ENCODE data around the gene CNPY4.

DNA sequence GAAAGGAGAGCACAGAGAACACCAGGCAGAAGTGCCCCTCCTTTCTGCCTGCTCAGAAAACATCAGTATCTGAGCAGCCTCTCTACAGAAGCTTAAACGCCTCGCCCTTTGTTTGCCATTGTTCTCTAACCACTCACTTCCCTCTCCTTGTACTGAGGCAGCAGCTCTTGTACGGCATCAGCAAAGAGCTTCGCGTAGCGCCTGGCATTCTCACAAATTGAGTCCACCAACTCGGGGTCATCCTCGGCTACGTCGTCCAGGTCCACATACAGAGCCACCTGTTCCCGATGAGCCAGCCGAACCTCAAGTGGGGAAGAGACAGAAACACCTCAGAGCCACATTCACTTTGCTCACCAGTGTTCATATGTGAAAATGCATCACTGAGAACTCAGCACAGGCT, 20.0 kb upstream of the CNPY4 start:
- TF ChIP-seq, protein P1, sequence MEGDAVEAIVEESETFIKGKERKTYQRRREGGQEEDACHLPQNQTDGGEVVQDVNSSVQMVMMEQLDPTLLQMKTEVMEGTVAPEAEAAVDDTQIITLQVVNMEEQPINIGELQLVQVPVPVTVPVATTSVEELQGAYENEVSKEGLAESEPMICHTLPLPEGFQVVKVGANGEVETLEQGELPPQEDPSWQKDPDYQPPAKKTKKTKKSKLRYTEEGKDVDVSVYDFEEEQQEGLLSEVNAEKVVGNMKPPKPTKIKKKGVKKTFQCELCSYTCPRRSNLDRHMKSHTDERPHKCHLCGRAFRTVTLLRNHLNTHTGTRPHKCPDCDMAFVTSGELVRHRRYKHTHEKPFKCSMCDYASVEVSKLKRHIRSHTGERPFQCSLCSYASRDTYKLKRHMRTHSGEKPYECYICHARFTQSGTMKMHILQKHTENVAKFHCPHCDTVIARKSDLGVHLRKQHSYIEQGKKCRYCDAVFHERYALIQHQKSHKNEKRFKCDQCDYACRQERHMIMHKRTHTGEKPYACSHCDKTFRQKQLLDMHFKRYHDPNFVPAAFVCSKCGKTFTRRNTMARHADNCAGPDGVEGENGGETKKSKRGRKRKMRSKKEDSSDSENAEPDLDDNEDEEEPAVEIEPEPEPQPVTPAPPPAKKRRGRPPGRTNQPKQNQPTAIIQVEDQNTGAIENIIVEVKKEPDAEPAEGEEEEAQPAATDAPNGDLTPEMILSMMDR (IDR thresholded peaks at IDR 0.05; ENCODE audit: poor library complexity, severe bottlenecking) = no peak
- TF ChIP-seq EZH2 (IDR thresholded peaks at IDR 0.05; ENCODE audit: borderline replicate concordance, insufficient read depth, low read length, poor library complexity, severe bottlenecking) (no peak), SMC3 (conservative IDR thresholded peaks at IDR 0.05; ENCODE audit: poor library complexity) (no peak), POLR2AphosphoS5 (IDR thresholded peaks at IDR 0.05) (no peak), EP300 (conservative IDR thresholded peaks at IDR 0.05; ENCODE audit: poor library complexity, severe bottlenecking) (no peak), MXI1 (conservative IDR thresholded peaks at IDR 0.05; ENCODE audit: poor library complexity, severe bottlenecking) (no peak), TAF1 (IDR thresholded peaks at IDR 0.05; ENCODE audit: low read depth) (no peak)
- TF ChIP-seq, protein P2, sequence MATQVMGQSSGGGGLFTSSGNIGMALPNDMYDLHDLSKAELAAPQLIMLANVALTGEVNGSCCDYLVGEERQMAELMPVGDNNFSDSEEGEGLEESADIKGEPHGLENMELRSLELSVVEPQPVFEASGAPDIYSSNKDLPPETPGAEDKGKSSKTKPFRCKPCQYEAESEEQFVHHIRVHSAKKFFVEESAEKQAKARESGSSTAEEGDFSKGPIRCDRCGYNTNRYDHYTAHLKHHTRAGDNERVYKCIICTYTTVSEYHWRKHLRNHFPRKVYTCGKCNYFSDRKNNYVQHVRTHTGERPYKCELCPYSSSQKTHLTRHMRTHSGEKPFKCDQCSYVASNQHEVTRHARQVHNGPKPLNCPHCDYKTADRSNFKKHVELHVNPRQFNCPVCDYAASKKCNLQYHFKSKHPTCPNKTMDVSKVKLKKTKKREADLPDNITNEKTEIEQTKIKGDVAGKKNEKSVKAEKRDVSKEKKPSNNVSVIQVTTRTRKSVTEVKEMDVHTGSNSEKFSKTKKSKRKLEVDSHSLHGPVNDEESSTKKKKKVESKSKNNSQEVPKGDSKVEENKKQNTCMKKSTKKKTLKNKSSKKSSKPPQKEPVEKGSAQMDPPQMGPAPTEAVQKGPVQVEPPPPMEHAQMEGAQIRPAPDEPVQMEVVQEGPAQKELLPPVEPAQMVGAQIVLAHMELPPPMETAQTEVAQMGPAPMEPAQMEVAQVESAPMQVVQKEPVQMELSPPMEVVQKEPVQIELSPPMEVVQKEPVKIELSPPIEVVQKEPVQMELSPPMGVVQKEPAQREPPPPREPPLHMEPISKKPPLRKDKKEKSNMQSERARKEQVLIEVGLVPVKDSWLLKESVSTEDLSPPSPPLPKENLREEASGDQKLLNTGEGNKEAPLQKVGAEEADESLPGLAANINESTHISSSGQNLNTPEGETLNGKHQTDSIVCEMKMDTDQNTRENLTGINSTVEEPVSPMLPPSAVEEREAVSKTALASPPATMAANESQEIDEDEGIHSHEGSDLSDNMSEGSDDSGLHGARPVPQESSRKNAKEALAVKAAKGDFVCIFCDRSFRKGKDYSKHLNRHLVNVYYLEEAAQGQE (IDR thresholded peaks at IDR 0.05; ENCODE audit: borderline replicate concordance) = no peak
